K562 (cell line): Measurements from ENCODE around the gene ARAP1. TPM values are rescaled to one million over a fixed set of nuclear protein-coding genes. Genes with fewer than 3 reads are reported as not detected.

Experiments
- ATAC-seq: fragments of 200-7000 bp; cut with Tn5 transposase; 3 replicates; pipeline ENCODE4 v1.9.1; 2020; ENCODE audit warnings: moderate library complexity
- BruUV-seq: library from RNA; stranded (reverse); fragments of 400-500 nt; replicated peaks from 2 replicates; lab custom pipeline; 2021; lab: Mats Ljungman, UMichigan
- CTCF ChIA-PET: fragments of 300-600 bp; formaldehyde crosslinking; extraction: SDS; loops from one replicate; lab custom pipeline; 2021; ENCODE audit warnings: low intra/inter-chr PET ratio; lab: Yijun Ruan, JAX
- POLR2A ChIA-PET: fragments of 300-600, 350-650 bp; sonication (Branson Sonifier 250); formaldehyde crosslinking; extraction: SDS; loops from one replicate; lab custom pipeline; 2021; ENCODE audit warnings: antibody characterized with exemption, inconsistent platforms; lab: Yijun Ruan, JAX
- DNase-seq, 4 experiments: peaks; one replicate each; pipeline versions ENCODE4 v3.0.0 to v3.0.0-alpha.2; 2011 to 2018; ENCODE audit warnings: low spot score in 3 of 4, mixed read lengths in 3 of 4; ENCODE audit errors: extremely low read depth in 1 of 4
- FAIRE-seq: peaks from 2 replicates; lab custom pipeline; 2011; peaks lifted over from hg19 to GRCh38; lab: Jason Lieb, UNC
- H2AFZ ChIP-seq: 2 replicates; pipeline ENCODE4 v1.6.0; 2011; ENCODE audit warnings: low read depth, low read length, control low read depth, inconsistent platforms
- H3K27ac ChIP-seq: fragments of 200-600 bp; 3 replicates; pipeline ENCODE4 v1.8.0; 2011; ENCODE audit warnings: low read depth, mild to moderate bottlenecking, control low read depth, inconsistent platforms, low read length, moderate library complexity, mixed read lengths; ENCODE audit errors: extremely low read depth
- H3K27me3 ChIP-seq, 2 experiments: fragments of 300-600 bp in 1 of 2; 2 replicates in 1 of 2; 3 replicates in 1 of 2; pipeline versions ENCODE4 v1.6.0 to v1.8.0; 2011; ENCODE audit warnings: inconsistent platforms in 2 of 2, low read length in 2 of 2, mild to moderate bottlenecking in 1 of 2, mixed read lengths in 1 of 2, moderate library complexity in 1 of 2; ENCODE audit not compliant: control insufficient read depth in 2 of 2, insufficient read depth in 2 of 2
- H3K36me3 ChIP-seq: fragments of 300-600 bp; 3 replicates; pipeline ENCODE4 v1.8.0; 2011; ENCODE audit warnings: mild to moderate bottlenecking, low read length, inconsistent platforms; ENCODE audit not compliant: control insufficient read depth, insufficient read depth
- H3K4me1 ChIP-seq, 2 experiments: fragments of 200-600 bp in 1 of 2; replicated peaks in 1 of 2; 2 replicates in 1 of 2; 3 replicates in 1 of 2; pipeline versions ENCODE4 v1.5.1 to v1.8.0; 2011; ENCODE audit warnings: inconsistent platforms in 2 of 2, low read length in 2 of 2, mild to moderate bottlenecking in 1 of 2, mixed read lengths in 1 of 2, moderate library complexity in 1 of 2; ENCODE audit not compliant: control insufficient read depth in 2 of 2, insufficient read depth in 2 of 2
- H3K4me2 ChIP-seq: 2 replicates; pipeline ENCODE4 v1.6.1; 2011; ENCODE audit warnings: low read length, control low read depth, inconsistent platforms, mixed read lengths; ENCODE audit not compliant: insufficient read depth
- H3K4me3 ChIP-seq: fragments of 200-600 bp; sonication (generic), shearing (Covaris generic); 2 replicates; pipeline ENCODE4 v1.5.1; 2016; ENCODE audit warnings: control low read depth, inconsistent platforms
- H3K79me2 ChIP-seq: fragments of 200-600 bp; 3 replicates; pipeline ENCODE4 v1.8.0; 2011; ENCODE audit warnings: low read length, inconsistent platforms; ENCODE audit not compliant: control insufficient read depth, insufficient read depth
- H3K9ac ChIP-seq, 2 experiments: 2 replicates each; pipeline versions ENCODE4 v1.6.0 to v1.6.1; 2011; ENCODE audit warnings: low read depth in 2 of 2, low read length in 2 of 2, control low read depth in 1 of 2, inconsistent platforms in 1 of 2, mild to moderate bottlenecking in 1 of 2, mixed read lengths in 1 of 2; ENCODE audit not compliant: insufficient read depth in 1 of 2
- H3K9me1 ChIP-seq: one replicate; pipeline ENCODE4 v1.6.0; 2011; ENCODE audit warnings: inconsistent platforms, mild to moderate bottlenecking, low read length, moderate library complexity; ENCODE audit not compliant: control insufficient read depth, insufficient read depth
- H3K9me3 ChIP-seq: replicated peaks from 2 replicates; pipeline ENCODE4 v1.5.1; 2011; ENCODE audit warnings: low read depth, low read length, inconsistent platforms; ENCODE audit not compliant: control insufficient read depth, insufficient read depth
- H4K20me1 ChIP-seq: replicated peaks from 2 replicates; pipeline ENCODE4 v1.6.1; 2011; ENCODE audit warnings: low read length, inconsistent platforms, mixed read lengths; ENCODE audit not compliant: control insufficient read depth, insufficient read depth
- CEBPB ChIP-seq: fragments of 450-650 bp; IDR thresholded peaks from 2 replicates; pipeline ENCODE4 v1.6.1; 2016; ENCODE audit warnings: missing genetic modification characterization, missing compliant biosample characterization
- EP400 ChIP-seq: fragments of 450-650 bp; IDR thresholded peaks from 2 replicates; pipeline ENCODE4 v1.6.1; 2017; ENCODE audit warnings: antibody characterized with exemption, mild to moderate bottlenecking, moderate library complexity
- ETV5 ChIP-seq: sonication (generic); formaldehyde crosslinking; IDR thresholded peaks from 2 replicates; pipeline ENCODE4 v1.4.0; 2020; ENCODE audit warnings: low read depth, mild to moderate bottlenecking, missing genetic modification reagents
- FOXP1 ChIP-seq: sonication (generic); formaldehyde crosslinking; IDR thresholded peaks from 2 replicates; pipeline ENCODE4 v1.8.0; 2022; ENCODE audit warnings: mild to moderate bottlenecking, missing genetic modification reagents
- MYNN ChIP-seq, 2 experiments: sonication (generic); formaldehyde crosslinking in 1 of 2; IDR thresholded peaks; 2 replicates each; pipeline versions ENCODE4 v1.5.0 to v1.6.1; 2016 to 2020; ENCODE audit warnings: antibody characterized with exemption in 1 of 2, missing genetic modification reagents in 1 of 2
- RBM39 ChIP-seq: fragments of 200-400 bp; formaldehyde crosslinking; optimal IDR thresholded peaks from 2 replicates; pipeline ENCODE3; 2018; ENCODE audit warnings: low read depth, low read length
- SRSF7 ChIP-seq: fragments of 200-400 bp; formaldehyde crosslinking; optimal IDR thresholded peaks from 2 replicates; pipeline ENCODE3; 2017; ENCODE audit warnings: mild to moderate bottlenecking, low read depth, low read length
- U2AF1 ChIP-seq: fragments of 200-400 bp; formaldehyde crosslinking; optimal IDR thresholded peaks from 2 replicates; pipeline ENCODE3; 2017; ENCODE audit warnings: mild to moderate bottlenecking, low read depth, low read length, moderate library complexity
- ZFP30 ChIP-seq: fragments of 250-450 bp; sonication (Bioruptor Pico); IDR thresholded peaks from 2 replicates; pipeline ENCODE4 v1.8.0; 2022; ENCODE audit warnings: moderate library complexity, mild to moderate bottlenecking, inconsistent platforms, borderline replicate concordance
- WGBS: fragments of 100-300 bp; shearing (Covaris generic); methylation state at CpG from one replicate; pipeline ENCODE4 v1.1.6; 2016; ENCODE audit warnings: low coverage, mixed read lengths; ENCODE audit not compliant: insufficient coverage; ENCODE audit errors: missing lambda C conversion rate; 5-methylcytosine and 5-hydroxymethylcytosine counted together
- in situ Hi-C: fragments of 300-500 bp; cut with MboI; formaldehyde crosslinking; loops from 4 replicates; pipeline ENCODE4 v1.15.0; 2018; ENCODE audit warnings: inconsistent platforms, mixed read lengths
- intact Hi-C: fragments of 100-400 bp; cut with micrococcal nuclease; formaldehyde crosslinking; loops from 2 replicates; pipeline ENCODE4 v1.14.2; 2022
- polyA plus RNA-seq, 8 experiments: library from polyadenylated mRNA; depleted of rRNA in 4 of 8; stranded (reverse) in 5 of 8; unstranded in 3 of 8; fragments of >200 nt; fragmentation: Nextera tagmentation in 2 of 8; fragmentation: Illumina TruSeq in 1 of 8; extraction: Ambion mirVana in 2 of 8; extraction: Trizol in 1 of 8; gene quantifications; 2 replicates each; pipeline versions ENCODE4 v1.2.1 to v1.2.3, GENCODE V29; 2011 to 2014; ENCODE audit warnings: inconsistent platforms in 1 of 8, missing spikeins in 1 of 8
- total RNA-seq, 7 experiments: library from RNA; depleted of rRNA in 6 of 7; stranded (reverse); fragments of >200 nt in 6 of 7; fragmentation: Illumina TruSeq in 2 of 7; extraction: Trizol in 2 of 7; gene quantifications; 2 replicates each; pipeline versions ENCODE4 v1.2.1 to v1.2.3, GENCODE V29; 2011 to 2021; ENCODE audit warnings: low replicate concordance in 1 of 7
- TF ChIP-seq, protein P1 (sequence below): fragments of 250-450 bp; sonication (Bioruptor Pico); IDR thresholded peaks from 2 replicates; pipeline ENCODE4 v1.5.0; 2021
- TF ChIP-seq, protein P2 (sequence below): fragments of 250-450 bp; sonication (Bioruptor Pico); IDR thresholded peaks from 2 replicates; pipeline ENCODE4 v1.5.0; 2021; ENCODE audit warnings: mild to moderate bottlenecking, moderate library complexity
- TF ChIP-seq, protein P3 (sequence below): sonication (generic); formaldehyde crosslinking; IDR thresholded peaks from 2 replicates; pipeline ENCODE4 v1.4.0; 2020; ENCODE audit warnings: mild to moderate bottlenecking, missing genetic modification reagents
- TF ChIP-seq, protein P4 (sequence below), 2 experiments: fragments of 150-350 bp in 1 of 2; IDR thresholded peaks; 2 replicates each; pipeline ENCODE4 v1.6.1; 2012 to 2016; ENCODE audit warnings: low read depth in 2 of 2, low read length in 2 of 2, mild to moderate bottlenecking in 1 of 2, moderate library complexity in 1 of 2

Gene ARAP1
- total and polyA plus RNA-seq, 9 of the 15 experiments (the other 6 are each of a cell fraction or from before 2014, with no cell fraction given), result 0.23 to 67.0 (median 24.6) TPM

DNA sequence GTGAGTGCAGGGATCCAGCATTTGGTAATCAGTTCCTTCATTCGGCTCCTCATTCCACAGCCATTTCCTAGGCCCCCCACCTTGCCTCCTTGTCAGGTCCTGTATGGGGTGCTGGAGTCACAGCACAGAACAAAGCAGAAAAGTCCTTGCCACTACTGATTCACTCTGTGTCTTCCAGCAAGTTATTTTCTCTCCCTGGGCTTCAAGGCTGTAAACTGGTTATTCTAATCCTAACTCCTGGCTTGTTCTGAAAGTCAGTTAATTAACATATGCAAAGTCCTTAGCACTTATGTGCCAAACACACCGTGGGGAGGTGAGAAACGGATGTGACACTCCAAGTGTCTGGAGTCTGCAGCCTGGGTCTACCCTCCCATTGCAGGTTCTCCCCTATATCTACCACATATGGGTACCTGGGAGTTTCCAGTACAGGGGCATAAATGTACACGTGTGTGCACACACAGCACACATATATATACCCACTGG lies 47.4 kb downstream of the ARAP1 start:
- Histone ChIP-seq H2AFZ (no peak overlapping the region), H3K27me3 (no peaks in the 10 kb centered on the region), H3K4me3 (no peak overlapping the region), H3K9me1 (no peaks in the 10 kb centered on the region), H3K9ac (no peak overlapping the region), H3K79me2 (no peaks in the 10 kb centered on the region), H3K9me3 (no peaks in the 10 kb centered on the region), H3K4me1 (peaks cover 0 to 32% of the 10 kb centered on the region in 2 experiments; a peak in 1 of 5 replicates), H4K20me1 (no peaks in the 10 kb centered on the region), H3K36me3 (peaks cover 86% of the 10 kb centered on the region; the same call in 2 of the 3 replicates), H3K27ac (no peak overlapping the region), H3K4me2 (no peak overlapping the region)
- ChIA-PET CTCF (no interaction called here), POLR2A (no interaction called here)
- in situ Hi-C loops, result no loop called here
- no TSS peak for BruUV-seq
- intact Hi-C loops, result no loop called here
- no peak for FAIRE-seq
- no peak for ATAC-seq
- no peak for DNase-seq
- 65% methylated on average over 4 of the region's 4 CpGs for WGBS
- TF ChIP-seq SRSF7 (no peak), ETV5 (no peak), MYNN (IDR thresholded peaks at IDR 0.05) (no peak), MYNN (CRISPR knock-in tag; IDR thresholded peaks at IDR 0.05) (no peak), FOXP1 (CRISPR knock-in tag) (no peak), EP400 (no peak), U2AF1 (no peak), ZFP30 (CRISPR knock-in tag) (no peak), CEBPB (tag) (no peak), RBM39 (no peak)
- TF ChIP-seq, protein P1, sequence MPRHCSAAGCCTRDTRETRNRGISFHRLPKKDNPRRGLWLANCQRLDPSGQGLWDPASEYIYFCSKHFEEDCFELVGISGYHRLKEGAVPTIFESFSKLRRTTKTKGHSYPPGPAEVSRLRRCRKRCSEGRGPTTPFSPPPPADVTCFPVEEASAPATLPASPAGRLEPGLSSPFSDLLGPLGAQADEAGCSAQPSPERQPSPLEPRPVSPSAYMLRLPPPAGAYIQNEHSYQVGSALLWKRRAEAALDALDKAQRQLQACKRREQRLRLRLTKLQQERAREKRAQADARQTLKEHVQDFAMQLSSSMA (CRISPR knock-in tag), result no peak
- TF ChIP-seq, protein P2, sequence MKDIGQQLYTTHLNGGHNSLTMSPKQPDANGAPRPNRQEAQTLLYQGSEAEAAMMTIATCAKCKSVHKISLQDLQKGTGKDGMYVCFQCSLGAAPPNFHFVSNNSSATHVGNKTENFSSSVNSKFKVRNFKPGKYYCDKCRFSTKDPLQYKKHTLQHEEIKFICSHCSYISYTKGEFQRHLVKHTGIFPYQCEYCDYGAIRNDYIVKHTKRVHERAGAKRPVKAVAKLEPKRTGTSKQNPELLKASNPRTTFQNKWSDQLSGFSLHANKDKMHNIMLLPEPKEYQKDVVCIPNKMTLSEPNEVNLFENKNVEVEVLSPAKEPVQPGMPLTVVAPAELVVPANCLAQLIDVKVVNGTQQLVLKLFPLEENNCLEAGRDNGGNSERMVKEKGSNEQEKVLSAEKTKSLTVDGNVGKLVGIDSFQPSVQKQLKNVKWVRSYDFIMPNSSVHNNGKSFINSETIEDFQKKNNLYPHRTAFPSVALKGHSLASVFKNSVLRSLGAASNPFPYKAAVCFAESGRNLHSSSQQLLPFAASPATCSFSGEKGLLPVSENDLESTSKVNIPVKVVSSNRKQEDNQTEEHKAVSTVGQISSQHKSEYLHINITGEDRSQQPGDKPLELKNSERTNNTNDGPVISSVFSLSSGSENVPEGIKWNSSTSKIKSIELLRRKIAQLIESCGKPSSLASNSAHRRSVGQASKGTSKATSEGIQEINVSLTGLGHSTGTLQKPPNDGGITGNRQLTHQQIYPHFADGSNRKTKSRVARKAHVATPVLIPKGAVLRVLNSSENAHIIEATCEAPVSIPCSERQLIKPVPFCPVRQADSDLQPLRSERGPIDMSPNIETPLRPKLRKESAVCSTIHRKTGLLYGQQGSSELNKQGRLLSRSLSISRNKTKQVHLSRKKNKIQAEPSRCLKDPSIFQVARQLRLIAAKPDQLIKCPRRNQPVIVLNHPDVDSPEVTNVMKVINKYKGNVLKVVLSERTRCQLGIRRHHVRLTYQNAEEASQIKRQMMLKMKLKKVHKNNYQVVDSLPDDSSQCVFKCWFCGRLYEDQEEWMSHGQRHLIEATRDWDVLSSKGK (CRISPR knock-in tag), result no peak
- TF ChIP-seq, protein P3, sequence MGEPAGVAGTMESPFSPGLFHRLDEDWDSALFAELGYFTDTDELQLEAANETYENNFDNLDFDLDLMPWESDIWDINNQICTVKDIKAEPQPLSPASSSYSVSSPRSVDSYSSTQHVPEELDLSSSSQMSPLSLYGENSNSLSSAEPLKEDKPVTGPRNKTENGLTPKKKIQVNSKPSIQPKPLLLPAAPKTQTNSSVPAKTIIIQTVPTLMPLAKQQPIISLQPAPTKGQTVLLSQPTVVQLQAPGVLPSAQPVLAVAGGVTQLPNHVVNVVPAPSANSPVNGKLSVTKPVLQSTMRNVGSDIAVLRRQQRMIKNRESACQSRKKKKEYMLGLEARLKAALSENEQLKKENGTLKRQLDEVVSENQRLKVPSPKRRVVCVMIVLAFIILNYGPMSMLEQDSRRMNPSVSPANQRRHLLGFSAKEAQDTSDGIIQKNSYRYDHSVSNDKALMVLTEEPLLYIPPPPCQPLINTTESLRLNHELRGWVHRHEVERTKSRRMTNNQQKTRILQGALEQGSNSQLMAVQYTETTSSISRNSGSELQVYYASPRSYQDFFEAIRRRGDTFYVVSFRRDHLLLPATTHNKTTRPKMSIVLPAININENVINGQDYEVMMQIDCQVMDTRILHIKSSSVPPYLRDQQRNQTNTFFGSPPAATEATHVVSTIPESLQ (CRISPR knock-in tag), result no peak
- TF ChIP-seq, protein P4, sequence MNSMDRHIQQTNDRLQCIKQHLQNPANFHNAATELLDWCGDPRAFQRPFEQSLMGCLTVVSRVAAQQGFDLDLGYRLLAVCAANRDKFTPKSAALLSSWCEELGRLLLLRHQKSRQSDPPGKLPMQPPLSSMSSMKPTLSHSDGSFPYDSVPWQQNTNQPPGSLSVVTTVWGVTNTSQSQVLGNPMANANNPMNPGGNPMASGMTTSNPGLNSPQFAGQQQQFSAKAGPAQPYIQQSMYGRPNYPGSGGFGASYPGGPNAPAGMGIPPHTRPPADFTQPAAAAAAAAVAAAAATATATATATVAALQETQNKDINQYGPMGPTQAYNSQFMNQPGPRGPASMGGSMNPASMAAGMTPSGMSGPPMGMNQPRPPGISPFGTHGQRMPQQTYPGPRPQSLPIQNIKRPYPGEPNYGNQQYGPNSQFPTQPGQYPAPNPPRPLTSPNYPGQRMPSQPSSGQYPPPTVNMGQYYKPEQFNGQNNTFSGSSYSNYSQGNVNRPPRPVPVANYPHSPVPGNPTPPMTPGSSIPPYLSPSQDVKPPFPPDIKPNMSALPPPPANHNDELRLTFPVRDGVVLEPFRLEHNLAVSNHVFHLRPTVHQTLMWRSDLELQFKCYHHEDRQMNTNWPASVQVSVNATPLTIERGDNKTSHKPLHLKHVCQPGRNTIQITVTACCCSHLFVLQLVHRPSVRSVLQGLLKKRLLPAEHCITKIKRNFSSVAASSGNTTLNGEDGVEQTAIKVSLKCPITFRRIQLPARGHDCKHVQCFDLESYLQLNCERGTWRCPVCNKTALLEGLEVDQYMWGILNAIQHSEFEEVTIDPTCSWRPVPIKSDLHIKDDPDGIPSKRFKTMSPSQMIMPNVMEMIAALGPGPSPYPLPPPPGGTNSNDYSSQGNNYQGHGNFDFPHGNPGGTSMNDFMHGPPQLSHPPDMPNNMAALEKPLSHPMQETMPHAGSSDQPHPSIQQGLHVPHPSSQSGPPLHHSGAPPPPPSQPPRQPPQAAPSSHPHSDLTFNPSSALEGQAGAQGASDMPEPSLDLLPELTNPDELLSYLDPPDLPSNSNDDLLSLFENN (IDR thresholded peaks at IDR 0.05; ENCODE audit: low read depth in 2 of 2, low read length in 2 of 2), result no peak
